ENCODE data around the gene RETREG3.

- TF ChIP-seq, protein P1, sequence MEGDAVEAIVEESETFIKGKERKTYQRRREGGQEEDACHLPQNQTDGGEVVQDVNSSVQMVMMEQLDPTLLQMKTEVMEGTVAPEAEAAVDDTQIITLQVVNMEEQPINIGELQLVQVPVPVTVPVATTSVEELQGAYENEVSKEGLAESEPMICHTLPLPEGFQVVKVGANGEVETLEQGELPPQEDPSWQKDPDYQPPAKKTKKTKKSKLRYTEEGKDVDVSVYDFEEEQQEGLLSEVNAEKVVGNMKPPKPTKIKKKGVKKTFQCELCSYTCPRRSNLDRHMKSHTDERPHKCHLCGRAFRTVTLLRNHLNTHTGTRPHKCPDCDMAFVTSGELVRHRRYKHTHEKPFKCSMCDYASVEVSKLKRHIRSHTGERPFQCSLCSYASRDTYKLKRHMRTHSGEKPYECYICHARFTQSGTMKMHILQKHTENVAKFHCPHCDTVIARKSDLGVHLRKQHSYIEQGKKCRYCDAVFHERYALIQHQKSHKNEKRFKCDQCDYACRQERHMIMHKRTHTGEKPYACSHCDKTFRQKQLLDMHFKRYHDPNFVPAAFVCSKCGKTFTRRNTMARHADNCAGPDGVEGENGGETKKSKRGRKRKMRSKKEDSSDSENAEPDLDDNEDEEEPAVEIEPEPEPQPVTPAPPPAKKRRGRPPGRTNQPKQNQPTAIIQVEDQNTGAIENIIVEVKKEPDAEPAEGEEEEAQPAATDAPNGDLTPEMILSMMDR (IDR thresholded peaks at IDR 0.05), result no peak
- TF ChIP-seq POLR2A (IDR thresholded peaks at IDR 0.05), result no peak
Observed at GRCh38 chr17:42571435-42572225, 37.5 kb downstream of the RETREG3 start.
